Measurements from ENCODE around the gene PRPF40B.

GRCh38 chr12:49626836-49627235, 3.5 kb downstream of the PRPF40B start:
- TF ChIP-seq, protein P1, sequence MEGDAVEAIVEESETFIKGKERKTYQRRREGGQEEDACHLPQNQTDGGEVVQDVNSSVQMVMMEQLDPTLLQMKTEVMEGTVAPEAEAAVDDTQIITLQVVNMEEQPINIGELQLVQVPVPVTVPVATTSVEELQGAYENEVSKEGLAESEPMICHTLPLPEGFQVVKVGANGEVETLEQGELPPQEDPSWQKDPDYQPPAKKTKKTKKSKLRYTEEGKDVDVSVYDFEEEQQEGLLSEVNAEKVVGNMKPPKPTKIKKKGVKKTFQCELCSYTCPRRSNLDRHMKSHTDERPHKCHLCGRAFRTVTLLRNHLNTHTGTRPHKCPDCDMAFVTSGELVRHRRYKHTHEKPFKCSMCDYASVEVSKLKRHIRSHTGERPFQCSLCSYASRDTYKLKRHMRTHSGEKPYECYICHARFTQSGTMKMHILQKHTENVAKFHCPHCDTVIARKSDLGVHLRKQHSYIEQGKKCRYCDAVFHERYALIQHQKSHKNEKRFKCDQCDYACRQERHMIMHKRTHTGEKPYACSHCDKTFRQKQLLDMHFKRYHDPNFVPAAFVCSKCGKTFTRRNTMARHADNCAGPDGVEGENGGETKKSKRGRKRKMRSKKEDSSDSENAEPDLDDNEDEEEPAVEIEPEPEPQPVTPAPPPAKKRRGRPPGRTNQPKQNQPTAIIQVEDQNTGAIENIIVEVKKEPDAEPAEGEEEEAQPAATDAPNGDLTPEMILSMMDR (IDR thresholded peaks at IDR 0.05): no peak
- no peak for TF ChIP-seq POLR2A (IDR thresholded peaks at IDR 0.05)
- TF ChIP-seq POLR2AphosphoS5 (IDR thresholded peaks at IDR 0.05): no peak
